ENCODE results near the gene DDX24. TPM values are rescaled to one million over a fixed set of nuclear protein-coding genes. Genes with fewer than 3 reads are reported as not detected.

The DDX24 gene
- total RNA-seq, 1 donor from 2014 or later = 109 TPM

- Histone ChIP-seq H3K4me3 (no peak overlapping the region), H3K36me3 (no peaks in the 10 kb centered on the region), H3K9me3 (no peaks in the 10 kb centered on the region), H3K4me1 (no peaks in the 10 kb centered on the region), H3K27me3 (no peaks in the 10 kb centered on the region), H3K27ac (no peak overlapping the region)
- TF ChIP-seq CTCF (IDR thresholded peaks at IDR 0.05) = no peak
- TF ChIP-seq POLR2A (IDR thresholded peaks at IDR 0.05) = no peak
- no peak for TF ChIP-seq POLR2AphosphoS5 (IDR thresholded peaks at IDR 0.05; ENCODE audit: insufficient read depth in 1 of 2, low read depth in 1 of 2)
- no peak for DNase-seq (ENCODE audit: extremely low spot score in 2 of 2)
- intact Hi-C loops (cut with DNase I) = no loop called here
Observed at GRCh38 chr14:94020267-94020666, 60.7 kb downstream of the DDX24 start.

GRCh38 chr14:94019329-94019728 lies 61.7 kb downstream of the DDX24 start:
- H3K36me3 ChIP-seq = no peaks in the 10 kb centered on the region
- H3K4me3 ChIP-seq = no peak overlapping the region
- no peaks in the 10 kb centered on the region for H3K9me3 ChIP-seq
- H3K27ac ChIP-seq = no peak overlapping the region
- TF ChIP-seq POLR2AphosphoS5 (IDR thresholded peaks at IDR 0.05; ENCODE audit: insufficient read depth in 1 of 2, low read depth in 1 of 2) = no peak
- no peak for TF ChIP-seq POLR2A (IDR thresholded peaks at IDR 0.05)
- no peak for TF ChIP-seq CTCF (IDR thresholded peaks at IDR 0.05)
- no peak for DNase-seq (ENCODE audit: extremely low spot score in 2 of 2)
- no peaks in the 10 kb centered on the region for H3K4me1 ChIP-seq
- intact Hi-C loops (cut with DNase I) = no loop called here
- no peaks in the 10 kb centered on the region for H3K27me3 ChIP-seq

- intact Hi-C loops (cut with DNase I) = no loop called here
- no peak overlapping the region for H3K27ac ChIP-seq
Observed at GRCh38 chr14:94018308-94018707, 62.7 kb downstream of the DDX24 start.

GRCh38 chr14:94016446-94016976 lies 64.5 kb downstream of the DDX24 start:
- Histone ChIP-seq H3K27me3 (no peaks in the 10 kb centered on the region), H3K27ac (no peak overlapping the region), H3K36me3 (no peaks in the 10 kb centered on the region), H3K4me3 (no peak overlapping the region), H3K9me3 (no peaks in the 10 kb centered on the region), H3K4me1 (no peaks in the 10 kb centered on the region)
- no peak for TF ChIP-seq POLR2A (IDR thresholded peaks at IDR 0.05)
- TF ChIP-seq POLR2AphosphoS5 (IDR thresholded peaks at IDR 0.05; ENCODE audit: insufficient read depth in 1 of 2, low read depth in 1 of 2) = no peak
- no peak for TF ChIP-seq CTCF (IDR thresholded peaks at IDR 0.05)
- intact Hi-C loops (cut with DNase I) = no loop called here
- no peak for DNase-seq (ENCODE audit: extremely low spot score in 2 of 2)

More at GRCh38 chr14:94018308-94018707, 62.7 kb downstream of the DDX24 start:
- TF ChIP-seq CTCF (IDR thresholded peaks at IDR 0.05) (no peak), POLR2AphosphoS5 (IDR thresholded peaks at IDR 0.05; ENCODE audit: insufficient read depth in 1 of 2, low read depth in 1 of 2) (no peak), POLR2A (IDR thresholded peaks at IDR 0.05) (no peak)
- Histone ChIP-seq H3K4me1 (no peaks in the 10 kb centered on the region), H3K4me3 (no peak overlapping the region), H3K9me3 (no peaks in the 10 kb centered on the region), H3K36me3 (no peaks in the 10 kb centered on the region), H3K27me3 (no peaks in the 10 kb centered on the region)
- no peak for DNase-seq (ENCODE audit: extremely low spot score in 2 of 2)

- Histone ChIP-seq H3K9me3 (no peaks in the 10 kb centered on the region), H3K36me3 (no peaks in the 10 kb centered on the region), H3K4me3 (no peak overlapping the region), H3K4me1 (no peaks in the 10 kb centered on the region), H3K27me3 (no peaks in the 10 kb centered on the region), H3K27ac (no peak overlapping the region)
- intact Hi-C loops (cut with DNase I) = no loop called here
- DNase-seq (ENCODE audit: extremely low spot score in 2 of 2) = no peak
- TF ChIP-seq POLR2A (IDR thresholded peaks at IDR 0.05) (no peak), POLR2AphosphoS5 (IDR thresholded peaks at IDR 0.05; ENCODE audit: insufficient read depth in 1 of 2, low read depth in 1 of 2) (no peak), CTCF (IDR thresholded peaks at IDR 0.05) (no peak)
Observed at GRCh38 chr14:94015223-94015622, 65.8 kb downstream of the DDX24 start.

Measured in vagina (tissue), 2 donors.